OCI-LY7 (cell line): ENCODE measurements around the gene GRID1.

ENCODE experiments used
- EZH2phosphoT487 ChIP-seq: fragments of 200-600 bp; sonication (generic); IDR thresholded peaks from 2 replicates; pipeline ENCODE4 v1.6.1; 2018; ENCODE audit warnings: low read depth, borderline replicate concordance, mild to moderate bottlenecking, mixed run types, antibody characterized with exemption, low read length, moderate library complexity, mixed read lengths
- TF ChIP-seq, protein P1 (sequence below): fragments of 200-600 bp; sonication (generic); conservative IDR thresholded peaks from 2 replicates; pipeline ENCODE4 v1.5.1; 2014; ENCODE audit warnings: mild to moderate bottlenecking, antibody characterized with exemption, low read length, moderate library complexity, mixed read lengths

DNA sequence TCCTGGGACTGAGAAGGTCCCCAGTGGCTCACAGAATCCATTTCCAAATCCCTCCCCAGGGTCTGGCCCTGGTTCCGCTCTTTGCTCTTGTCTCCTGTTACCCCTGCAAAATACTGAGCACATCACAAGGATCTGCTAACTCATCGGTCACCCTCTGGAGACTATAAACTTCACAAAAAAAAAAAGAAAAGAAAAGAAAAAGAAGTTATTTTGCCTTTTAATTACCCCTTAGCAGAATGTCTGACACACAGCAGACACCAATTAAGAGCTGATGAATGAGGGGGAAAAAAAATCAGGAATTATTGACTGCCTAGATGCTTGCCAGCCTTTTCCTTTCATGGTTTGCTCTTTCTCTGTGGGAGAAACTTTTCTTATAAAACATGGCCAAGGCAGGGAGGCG, 578.7 kb downstream of the GRID1 start:
- TF ChIP-seq, protein P1, sequence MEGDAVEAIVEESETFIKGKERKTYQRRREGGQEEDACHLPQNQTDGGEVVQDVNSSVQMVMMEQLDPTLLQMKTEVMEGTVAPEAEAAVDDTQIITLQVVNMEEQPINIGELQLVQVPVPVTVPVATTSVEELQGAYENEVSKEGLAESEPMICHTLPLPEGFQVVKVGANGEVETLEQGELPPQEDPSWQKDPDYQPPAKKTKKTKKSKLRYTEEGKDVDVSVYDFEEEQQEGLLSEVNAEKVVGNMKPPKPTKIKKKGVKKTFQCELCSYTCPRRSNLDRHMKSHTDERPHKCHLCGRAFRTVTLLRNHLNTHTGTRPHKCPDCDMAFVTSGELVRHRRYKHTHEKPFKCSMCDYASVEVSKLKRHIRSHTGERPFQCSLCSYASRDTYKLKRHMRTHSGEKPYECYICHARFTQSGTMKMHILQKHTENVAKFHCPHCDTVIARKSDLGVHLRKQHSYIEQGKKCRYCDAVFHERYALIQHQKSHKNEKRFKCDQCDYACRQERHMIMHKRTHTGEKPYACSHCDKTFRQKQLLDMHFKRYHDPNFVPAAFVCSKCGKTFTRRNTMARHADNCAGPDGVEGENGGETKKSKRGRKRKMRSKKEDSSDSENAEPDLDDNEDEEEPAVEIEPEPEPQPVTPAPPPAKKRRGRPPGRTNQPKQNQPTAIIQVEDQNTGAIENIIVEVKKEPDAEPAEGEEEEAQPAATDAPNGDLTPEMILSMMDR, result no peak
- no peak for TF ChIP-seq EZH2phosphoT487
